Ovary (tissue), 3 donors: Measurements from ENCODE around the gene PRKG1.

ENCODE experiments used
- EP300 ChIP-seq: sonication (generic); formaldehyde crosslinking; IDR thresholded peaks from one replicate; pipeline ENCODE4 v1.6.1; 2017; ENCODE audit warnings: antibody characterized with exemption
- POLR2A ChIP-seq: fragments of 450-650 bp; IDR thresholded peaks from one replicate; pipeline ENCODE4 v1.6.1; 2017; ENCODE audit warnings: antibody characterized with exemption, mild to moderate bottlenecking, moderate library complexity
- TF ChIP-seq, protein P1 (sequence below), 3 donors: fragments of 450-650 bp in 2 of 3; fragments of 200-600 bp in 1 of 3; IDR thresholded peaks; one replicate each; pipeline versions ENCODE4 v1.5.1 to v1.8.0; 2016 to 2022; ENCODE audit warnings: antibody characterized with exemption in 3 of 3, mild to moderate bottlenecking in 1 of 3
- donor health status: DM: no; HTN: no; CAD: no.

- TF ChIP-seq, protein P1, sequence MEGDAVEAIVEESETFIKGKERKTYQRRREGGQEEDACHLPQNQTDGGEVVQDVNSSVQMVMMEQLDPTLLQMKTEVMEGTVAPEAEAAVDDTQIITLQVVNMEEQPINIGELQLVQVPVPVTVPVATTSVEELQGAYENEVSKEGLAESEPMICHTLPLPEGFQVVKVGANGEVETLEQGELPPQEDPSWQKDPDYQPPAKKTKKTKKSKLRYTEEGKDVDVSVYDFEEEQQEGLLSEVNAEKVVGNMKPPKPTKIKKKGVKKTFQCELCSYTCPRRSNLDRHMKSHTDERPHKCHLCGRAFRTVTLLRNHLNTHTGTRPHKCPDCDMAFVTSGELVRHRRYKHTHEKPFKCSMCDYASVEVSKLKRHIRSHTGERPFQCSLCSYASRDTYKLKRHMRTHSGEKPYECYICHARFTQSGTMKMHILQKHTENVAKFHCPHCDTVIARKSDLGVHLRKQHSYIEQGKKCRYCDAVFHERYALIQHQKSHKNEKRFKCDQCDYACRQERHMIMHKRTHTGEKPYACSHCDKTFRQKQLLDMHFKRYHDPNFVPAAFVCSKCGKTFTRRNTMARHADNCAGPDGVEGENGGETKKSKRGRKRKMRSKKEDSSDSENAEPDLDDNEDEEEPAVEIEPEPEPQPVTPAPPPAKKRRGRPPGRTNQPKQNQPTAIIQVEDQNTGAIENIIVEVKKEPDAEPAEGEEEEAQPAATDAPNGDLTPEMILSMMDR (IDR thresholded peaks at IDR 0.05) = no peak
- TF ChIP-seq EP300 (no peak), POLR2A (no peak)
Measured at GRCh38 chr10:52092390-52092789, 1018.1 kb downstream of the PRKG1 start.
